Nephron progenitor cell (in vitro differentiated cells): ENCODE results near the gene NGEF.

ENCODE experiments used
- DNase-seq: peaks from one replicate; pipeline ENCODE4 v3.0.0; 2021
- H3K27ac Mint-ChIP-seq: 2 replicates; pipeline ENCODE4 v1.8.0; 2021; ENCODE audit warnings: mild to moderate bottlenecking, moderate library complexity, mixed read lengths
- H3K27me3 Mint-ChIP-seq: 2 replicates; pipeline ENCODE4 v1.8.0; 2021; ENCODE audit warnings: mild to moderate bottlenecking, low read depth, mixed read lengths; ENCODE audit not compliant: poor library complexity
- H3K36me3 Mint-ChIP-seq: 2 replicates; pipeline ENCODE4 v1.8.0; 2021; ENCODE audit warnings: low read depth, mixed read lengths
- H3K4me1 Mint-ChIP-seq: 2 replicates; pipeline ENCODE4 v1.8.0; 2021; ENCODE audit warnings: mixed read lengths
- H3K4me3 Mint-ChIP-seq: 2 replicates; pipeline ENCODE4 v1.8.0; 2021; ENCODE audit warnings: mild to moderate bottlenecking, moderate library complexity, mixed read lengths
- H3K9me3 Mint-ChIP-seq: 2 replicates; pipeline ENCODE4 v1.8.0; 2021; ENCODE audit warnings: mild to moderate bottlenecking, moderate library complexity, mixed read lengths
- CTCF ChIP-seq: fragments of 200-600 bp; sonication (generic); IDR thresholded peaks from 2 replicates; pipeline ENCODE4 v1.5.0; 2021; ENCODE audit warnings: antibody characterized with exemption

The NGEF gene

GRCh38 chr2:232890896-232891601 lies 122.0 kb downstream of the NGEF start:
- DNase-seq: peak; percentile 76
- Mint-ChIP-seq H3K27me3 (peaks cover 9% of the 10 kb centered on the region), H3K9me3 (no peaks in the 10 kb centered on the region), H3K27ac (no peak overlapping the region), H3K4me1 (peaks cover 34% of the 10 kb centered on the region), H3K36me3 (no peaks in the 10 kb centered on the region), H3K4me3 (peak overlapping the region; percentile 32)
- TF ChIP-seq CTCF: no peak

- H3K27me3 Mint-ChIP-seq: peaks cover 9% of the 10 kb centered on the region
- H3K4me1 Mint-ChIP-seq: peaks cover 38% of the 10 kb centered on the region
- no peaks in the 10 kb centered on the region for H3K9me3 Mint-ChIP-seq
- no peak overlapping the region for H3K27ac Mint-ChIP-seq
- no peak for TF ChIP-seq CTCF
- no peak for DNase-seq
- no peaks in the 10 kb centered on the region for H3K36me3 Mint-ChIP-seq
- peak overlapping the region; percentile 32 for H3K4me3 Mint-ChIP-seq
Observed at GRCh38 chr2:232890536-232890895, 122.5 kb downstream of the NGEF start.

GRCh38 chr2:232889876-232890401 lies 123.1 kb downstream of the NGEF start:
- TF ChIP-seq CTCF: no peak
- H3K27ac Mint-ChIP-seq: peak overlapping the region; percentile 8
- no peaks in the 10 kb centered on the region for H3K9me3 Mint-ChIP-seq
- H3K4me3 Mint-ChIP-seq: no peak overlapping the region
- no peaks in the 10 kb centered on the region for H3K36me3 Mint-ChIP-seq
- no peak for DNase-seq
- H3K4me1 Mint-ChIP-seq: peaks cover 43% of the 10 kb centered on the region
- H3K27me3 Mint-ChIP-seq: peaks cover 9% of the 10 kb centered on the region

GRCh38 chr2:232888839-232889529 lies 124.1 kb downstream of the NGEF start:
- no peak for TF ChIP-seq CTCF
- DNase-seq: no peak
- Mint-ChIP-seq H3K27ac (no peak overlapping the region), H3K4me3 (no peak overlapping the region), H3K27me3 (peaks cover 9% of the 10 kb centered on the region), H3K36me3 (no peaks in the 10 kb centered on the region), H3K9me3 (no peaks in the 10 kb centered on the region), H3K4me1 (peaks cover 43% of the 10 kb centered on the region)

- Mint-ChIP-seq H3K36me3 (no peaks in the 10 kb centered on the region), H3K27me3 (peaks cover 9% of the 10 kb centered on the region), H3K4me1 (peaks cover 43% of the 10 kb centered on the region), H3K4me3 (no peak overlapping the region), H3K27ac (no peak overlapping the region), H3K9me3 (no peaks in the 10 kb centered on the region)
- no peak for TF ChIP-seq CTCF
- DNase-seq: no peak
Observed at GRCh38 chr2:232888099-232888836, 124.8 kb downstream of the NGEF start.
